ENCODE measurements around the gene MLN.

The MLN gene

DNA sequence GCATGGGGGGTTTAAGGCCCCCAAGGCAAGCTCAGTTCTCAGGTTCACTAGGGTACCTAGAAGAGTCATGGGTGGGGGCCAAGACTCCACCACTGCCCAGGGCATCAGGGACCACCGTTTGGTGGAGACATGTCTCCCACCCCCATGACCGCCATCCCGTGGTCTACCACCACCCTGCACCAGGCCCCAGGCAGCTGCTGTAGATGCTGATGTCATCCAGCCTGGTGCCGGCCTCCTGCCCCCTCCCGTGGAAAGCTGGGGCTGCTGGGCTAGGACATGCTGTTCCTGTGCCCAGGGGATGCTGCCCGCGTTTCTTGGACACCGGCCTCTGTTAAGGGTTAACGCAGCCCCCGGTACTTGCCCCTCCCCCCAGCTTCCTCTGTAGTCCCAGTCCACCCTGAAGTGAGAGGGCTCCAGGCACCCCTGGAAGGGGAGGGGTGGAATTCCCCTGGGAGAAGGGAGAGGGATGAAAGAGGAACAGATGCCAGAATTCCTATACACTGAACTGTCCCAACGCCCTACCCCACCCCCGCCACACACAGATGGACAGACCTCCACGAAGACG lies 57.7 kb downstream of the MLN start:
- no peak overlapping the region for H3K4me2 ChIP-seq (ENCODE audit: low read length)
- H3K9ac ChIP-seq (ENCODE audit: low read length): no peak overlapping the region
- H3K9me2 ChIP-seq (ENCODE audit: low read depth, low read length): no peaks in the 10 kb centered on the region
- TF ChIP-seq EZH2 (IDR thresholded peaks at IDR 0.05; ENCODE audit: borderline replicate concordance, low read length) (no peak), CTCF (IDR thresholded peaks at IDR 0.05; ENCODE audit: low read length) (no peak)
- no peak overlapping the region for H3K27ac ChIP-seq (ENCODE audit: low read depth, low read length, poor library complexity, severe bottlenecking)
- H3F3A ChIP-seq (ENCODE audit: insufficient read depth, low read length): no peaks in the 10 kb centered on the region
- H3K79me2 ChIP-seq (ENCODE audit: insufficient read depth, low read length): no peaks in the 10 kb centered on the region
- H4K20me1 ChIP-seq (ENCODE audit: insufficient read depth, low read length): no peaks in the 10 kb centered on the region
- no peaks in the 10 kb centered on the region for H3K36me3 ChIP-seq (ENCODE audit: insufficient read depth, low read length)
- no peak overlapping the region for H3K4me3 ChIP-seq (ENCODE audit: low read depth, low read length, poor library complexity, severe bottlenecking)
- H3K4me1 ChIP-seq (ENCODE audit: insufficient read depth, low read length, severe bottlenecking): no peaks in the 10 kb centered on the region
- no peak overlapping the region for H2AFZ ChIP-seq (ENCODE audit: low read length)
- no peaks in the 10 kb centered on the region for H3K9me3 ChIP-seq (ENCODE audit: low read length)
- H3K27me3 ChIP-seq (ENCODE audit: insufficient read depth, low read length): peaks cover 6% of the 10 kb centered on the region; the same call in 1 of the 2 replicates

GRCh38 chr6:33745548-33745947 lies 58.3 kb downstream of the MLN start:
- no peaks in the 10 kb centered on the region for H3F3A ChIP-seq (ENCODE audit: insufficient read depth, low read length)
- no peaks in the 10 kb centered on the region for H3K36me3 ChIP-seq (ENCODE audit: insufficient read depth, low read length)
- no peaks in the 10 kb centered on the region for H4K20me1 ChIP-seq (ENCODE audit: insufficient read depth, low read length)
- H3K9ac ChIP-seq (ENCODE audit: low read length): no peak overlapping the region
- H3K4me2 ChIP-seq (ENCODE audit: low read length): no peak overlapping the region
- no peak for TF ChIP-seq EZH2 (IDR thresholded peaks at IDR 0.05; ENCODE audit: borderline replicate concordance, low read length)
- TF ChIP-seq CTCF (IDR thresholded peaks at IDR 0.05; ENCODE audit: low read length): no peak
- H3K27me3 ChIP-seq (ENCODE audit: insufficient read depth, low read length): peaks cover 6% of the 10 kb centered on the region; the same call in 1 of the 2 replicates
- no peak overlapping the region for H3K4me3 ChIP-seq (ENCODE audit: low read depth, low read length, poor library complexity, severe bottlenecking)
- H2AFZ ChIP-seq (ENCODE audit: low read length): no peak overlapping the region
- no peak overlapping the region for H3K27ac ChIP-seq (ENCODE audit: low read depth, low read length, poor library complexity, severe bottlenecking)
- H3K79me2 ChIP-seq (ENCODE audit: insufficient read depth, low read length): no peaks in the 10 kb centered on the region
- no peaks in the 10 kb centered on the region for H3K9me3 ChIP-seq (ENCODE audit: low read length)
- H3K9me2 ChIP-seq (ENCODE audit: low read depth, low read length): no peaks in the 10 kb centered on the region
- no peaks in the 10 kb centered on the region for H3K4me1 ChIP-seq (ENCODE audit: insufficient read depth, low read length, severe bottlenecking)

DNA sequence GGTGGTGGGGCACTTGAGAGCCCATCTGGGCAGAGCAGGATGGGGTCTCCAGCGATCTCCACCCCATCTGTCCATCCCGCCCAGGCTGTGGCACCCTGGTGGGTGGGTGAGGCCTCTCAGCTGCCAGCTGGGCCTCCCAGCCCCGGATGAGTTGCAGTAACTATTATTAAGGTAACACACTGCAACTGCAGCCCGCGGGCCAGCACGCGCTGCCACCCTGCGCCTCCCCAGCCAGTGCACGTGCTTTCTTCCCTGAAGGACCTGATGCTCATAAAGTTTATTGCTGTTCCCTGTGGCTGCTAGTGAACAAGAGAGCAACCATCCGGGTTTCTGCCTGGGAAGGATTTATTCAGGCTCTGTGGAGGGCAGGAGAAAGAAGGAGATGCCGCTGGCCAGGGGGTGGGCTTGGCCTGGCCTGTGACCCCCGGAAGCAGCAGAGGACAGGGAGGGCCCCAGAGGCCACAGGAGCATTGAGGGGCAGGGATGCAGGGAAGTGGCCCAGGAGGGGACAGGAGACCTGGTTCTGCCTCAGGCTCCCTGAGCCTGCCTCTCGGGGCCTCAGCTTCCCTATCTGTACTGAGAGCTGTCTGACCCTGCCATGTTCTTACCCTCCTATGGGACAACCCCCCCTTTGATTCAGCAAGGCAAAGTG lies 58.8 kb downstream of the MLN start:
- peaks cover 6% of the 10 kb centered on the region; the same call in 1 of the 2 replicates for H3K27me3 ChIP-seq (ENCODE audit: insufficient read depth, low read length)
- no peak overlapping the region for H2AFZ ChIP-seq (ENCODE audit: low read length)
- H3K9ac ChIP-seq (ENCODE audit: low read length): no peak overlapping the region
- H3K36me3 ChIP-seq (ENCODE audit: insufficient read depth, low read length): no peaks in the 10 kb centered on the region
- H3K4me1 ChIP-seq (ENCODE audit: insufficient read depth, low read length, severe bottlenecking): no peaks in the 10 kb centered on the region
- H4K20me1 ChIP-seq (ENCODE audit: insufficient read depth, low read length): no peaks in the 10 kb centered on the region
- no peak overlapping the region for H3K27ac ChIP-seq (ENCODE audit: low read depth, low read length, poor library complexity, severe bottlenecking)
- H3K79me2 ChIP-seq (ENCODE audit: insufficient read depth, low read length): no peaks in the 10 kb centered on the region
- no peaks in the 10 kb centered on the region for H3K9me2 ChIP-seq (ENCODE audit: low read depth, low read length)
- no peak overlapping the region for H3K4me2 ChIP-seq (ENCODE audit: low read length)
- H3K4me3 ChIP-seq (ENCODE audit: low read depth, low read length, poor library complexity, severe bottlenecking): no peak overlapping the region
- no peaks in the 10 kb centered on the region for H3K9me3 ChIP-seq (ENCODE audit: low read length)
- no peaks in the 10 kb centered on the region for H3F3A ChIP-seq (ENCODE audit: insufficient read depth, low read length)
- TF ChIP-seq CTCF (IDR thresholded peaks at IDR 0.05; ENCODE audit: low read length): no peak
- no peak for TF ChIP-seq EZH2 (IDR thresholded peaks at IDR 0.05; ENCODE audit: borderline replicate concordance, low read length)
